ENCODE measurements around the gene DNAJC24. TPM values are rescaled to one million over a fixed set of nuclear protein-coding genes. Genes with fewer than 3 reads are reported as not detected.

The DNAJC24 gene
- total and polyA plus RNA-seq, 9 of the 15 experiments (the other 6 are each of a cell fraction or from before 2014, with no cell fraction given): 12.2 to 31.9 (median 16.9) TPM

DNA sequence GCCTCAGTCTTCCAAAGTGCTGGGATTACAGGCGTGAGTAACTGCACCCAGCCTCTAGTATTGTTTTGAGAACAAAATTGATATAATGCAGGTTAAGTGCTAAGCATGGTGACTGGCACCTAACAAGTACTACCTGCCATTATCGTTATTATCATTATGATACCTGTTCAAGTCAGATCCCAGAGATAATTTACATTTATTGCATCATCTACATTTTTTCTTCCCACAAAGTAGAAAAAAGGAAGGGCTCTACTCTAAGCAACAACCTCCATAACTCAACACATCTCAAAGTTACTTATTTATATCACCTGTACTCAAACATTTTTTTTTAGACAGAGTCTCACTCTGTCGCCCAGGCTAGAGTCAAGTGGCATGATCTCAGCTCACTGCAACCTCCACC lies 42.2 kb upstream of the DNAJC24 start (continued):
- TF ChIP-seq KDM4B (IDR thresholded peaks at IDR 0.05; ENCODE audit: borderline replicate concordance in 2 of 2, low read depth in 1 of 2): no peak

DNA sequence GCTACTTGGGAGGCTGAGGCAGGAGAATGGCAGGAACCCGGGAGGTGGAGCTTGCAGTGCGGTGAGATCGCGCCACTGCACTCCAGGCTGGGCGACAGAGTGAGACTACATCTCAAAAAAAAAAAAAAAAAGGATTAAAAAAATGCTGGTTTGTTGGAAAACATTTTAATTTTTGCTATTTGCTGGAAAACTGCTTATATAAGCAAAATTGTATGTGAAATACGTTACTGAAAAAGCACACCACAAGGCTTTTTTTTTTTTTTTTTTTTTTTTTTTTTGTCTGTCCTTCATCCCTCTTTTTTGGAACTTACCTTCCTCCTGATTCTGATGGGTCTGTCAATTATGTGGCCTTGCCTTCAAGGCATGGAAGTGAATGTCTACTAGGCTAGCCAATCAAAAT lies 41.0 kb upstream of the DNAJC24 start:
- CTCF ChIA-PET (ENCODE audit: low intra/inter-chr PET ratio): interaction anchor here (0.6 kb wide), 1 partner anchor 757 kb away, joined by 4 read pairs; no protein-coding TSS in a partner anchor
- Histone ChIP-seq H3K79me2 (ENCODE audit: control insufficient read depth, insufficient read depth, low read length) (no peaks in the 10 kb centered on the region), H3K27me3 (ENCODE audit: control insufficient read depth in 2 of 2, insufficient read depth in 2 of 2, low read length in 2 of 2) (0 out of 5 replicates have a peak, but pooled peaks cover 0 to 4% of the 10 kb centered on the region in 2 experiments), H3K9me1 (ENCODE audit: control insufficient read depth, insufficient read depth, low read length) (no peaks in the 10 kb centered on the region), H3K4me1 (replicated peaks in 1 of 2; ENCODE audit: control insufficient read depth in 2 of 2, insufficient read depth in 2 of 2, low read length in 2 of 2) (no peaks in the 10 kb centered on the region), H3K36me3 (ENCODE audit: control insufficient read depth, insufficient read depth, low read length) (no peaks in the 10 kb centered on the region), H3K4me3 (no peak overlapping the region), H4K20me1 (replicated peaks; ENCODE audit: control insufficient read depth, insufficient read depth, low read length) (no peaks in the 10 kb centered on the region), H2AFZ (ENCODE audit: low read depth, low read length) (no peak overlapping the region), H3K4me2 (ENCODE audit: insufficient read depth, low read length) (no peak overlapping the region), H3K9ac (ENCODE audit: insufficient read depth in 1 of 2, low read depth in 2 of 2, low read length in 2 of 2) (no peak overlapping the region), H3K27ac (ENCODE audit: extremely low read depth, low read depth, low read length) (no peak overlapping the region), H3K9me3 (replicated peaks; ENCODE audit: control insufficient read depth, insufficient read depth, low read depth, low read length) (no peaks in the 10 kb centered on the region)
- WGBS (ENCODE audit: insufficient coverage, low coverage, missing lambda C conversion rate): 0% methylated on average over 6 of the region's 6 CpGs
- POLR2A ChIA-PET: no interaction called here
- ATAC-seq (no peak), FAIRE-seq (no peak), DNase-seq (ENCODE audit: extremely low read depth in 1 of 4, low spot score in 3 of 4) (no peak)
- intact Hi-C loops (cut with micrococcal nuclease): no loop called here
- no TSS peak for BruUV-seq (replicated peaks)
- in situ Hi-C loops (cut with MboI): no loop called here
- TF ChIP-seq CREB1 (IDR thresholded peaks at IDR 0.05): no peak
- TF ChIP-seq CREB1 (CRISPR knock-in tag; IDR thresholded peaks at IDR 0.05): no peak
- peak; percentile 74 for TF ChIP-seq MAFK (IDR thresholded peaks at IDR 0.05; ENCODE audit: low read length)
- TF ChIP-seq ZNF316 (IDR thresholded peaks at IDR 0.05): peak; percentile 71
- TF ChIP-seq SMAD3 (CRISPR knock-in tag; conservative IDR thresholded peaks at IDR 0.05): no peak
- TF ChIP-seq, protein P1, sequence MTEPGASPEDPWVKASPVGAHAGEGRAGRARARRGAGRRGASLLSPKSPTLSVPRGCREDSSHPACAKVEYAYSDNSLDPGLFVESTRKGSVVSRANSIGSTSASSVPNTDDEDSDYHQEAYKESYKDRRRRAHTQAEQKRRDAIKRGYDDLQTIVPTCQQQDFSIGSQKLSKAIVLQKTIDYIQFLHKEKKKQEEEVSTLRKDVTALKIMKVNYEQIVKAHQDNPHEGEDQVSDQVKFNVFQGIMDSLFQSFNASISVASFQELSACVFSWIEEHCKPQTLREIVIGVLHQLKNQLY (CRISPR knock-in tag; conservative IDR thresholded peaks at IDR 0.05): no peak
- TF ChIP-seq GTF2A2 (tag; IDR thresholded peaks at IDR 0.05): no peak
- TF ChIP-seq PTTG1 (tag; IDR thresholded peaks at IDR 0.05; ENCODE audit: low read depth): no peak
- no peak for TF ChIP-seq SRSF9 (IDR thresholded peaks at IDR 0.05; ENCODE audit: borderline replicate concordance, low read depth, low read length)
- TF ChIP-seq CBX3 (IDR thresholded peaks at IDR 0.05; ENCODE audit: borderline replicate concordance in 1 of 2, low read length in 2 of 2): no peak
- TF ChIP-seq ZSCAN29 (IDR thresholded peaks at IDR 0.05): no peak
- TF ChIP-seq NFRKB (IDR thresholded peaks at IDR 0.05; ENCODE audit: low read depth): no peak
- no peak for TF ChIP-seq RFX7 (CRISPR knock-in tag; IDR thresholded peaks at IDR 0.05)
- TF ChIP-seq, protein P2, sequence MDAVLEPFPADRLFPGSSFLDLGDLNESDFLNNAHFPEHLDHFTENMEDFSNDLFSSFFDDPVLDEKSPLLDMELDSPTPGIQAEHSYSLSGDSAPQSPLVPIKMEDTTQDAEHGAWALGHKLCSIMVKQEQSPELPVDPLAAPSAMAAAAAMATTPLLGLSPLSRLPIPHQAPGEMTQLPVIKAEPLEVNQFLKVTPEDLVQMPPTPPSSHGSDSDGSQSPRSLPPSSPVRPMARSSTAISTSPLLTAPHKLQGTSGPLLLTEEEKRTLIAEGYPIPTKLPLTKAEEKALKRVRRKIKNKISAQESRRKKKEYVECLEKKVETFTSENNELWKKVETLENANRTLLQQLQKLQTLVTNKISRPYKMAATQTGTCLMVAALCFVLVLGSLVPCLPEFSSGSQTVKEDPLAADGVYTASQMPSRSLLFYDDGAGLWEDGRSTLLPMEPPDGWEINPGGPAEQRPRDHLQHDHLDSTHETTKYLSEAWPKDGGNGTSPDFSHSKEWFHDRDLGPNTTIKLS (IDR thresholded peaks at IDR 0.05; ENCODE audit: borderline replicate concordance, low read depth): no peak
- TF ChIP-seq ARHGAP35 (IDR thresholded peaks at IDR 0.05; ENCODE audit: partially characterized antibody): no peak
- peak; percentile 49; the same call in 1 of the 2 replicates for TF ChIP-seq MAFF (IDR thresholded peaks at IDR 0.05; ENCODE audit: low read length)
- peak; percentile 54 for TF ChIP-seq MAFG (tag; conservative IDR thresholded peaks at IDR 0.05)
- TF ChIP-seq C11orf30 (IDR thresholded peaks at IDR 0.05; ENCODE audit: low read depth): peak; percentile 48; the same call in 1 of the 2 replicates
- TF ChIP-seq, protein P3, sequence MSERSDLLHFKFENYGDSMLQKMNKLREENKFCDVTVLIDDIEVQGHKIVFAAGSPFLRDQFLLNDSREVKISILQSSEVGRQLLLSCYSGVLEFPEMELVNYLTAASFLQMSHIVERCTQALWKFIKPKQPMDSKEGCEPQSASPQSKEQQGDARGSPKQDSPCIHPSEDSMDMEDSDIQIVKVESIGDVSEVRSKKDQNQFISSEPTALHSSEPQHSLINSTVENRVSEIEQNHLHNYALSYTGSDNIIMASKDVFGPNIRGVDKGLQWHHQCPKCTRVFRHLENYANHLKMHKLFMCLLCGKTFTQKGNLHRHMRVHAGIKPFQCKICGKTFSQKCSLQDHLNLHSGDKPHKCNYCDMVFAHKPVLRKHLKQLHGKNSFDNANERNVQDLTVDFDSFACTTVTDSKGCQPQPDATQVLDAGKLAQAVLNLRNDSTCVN (CRISPR knock-in tag; IDR thresholded peaks at IDR 0.05): no peak
- TF ChIP-seq NFYB (IDR thresholded peaks at IDR 0.05; ENCODE audit: extremely low read depth, insufficient read length): no peak
- TF ChIP-seq RCOR1 (IDR thresholded peaks at IDR 0.05; ENCODE audit: borderline replicate concordance in 1 of 2, low read depth in 2 of 2, low read length in 2 of 2): no peak

Measured in K562 (cell line).